Choroid plexus epithelial cell (primary cell): ENCODE measurements around the gene AKAP13.

ENCODE experiments used
- DNase-seq: peaks from one replicate; pipeline ENCODE4 v3.0.0-alpha.2; 2010; ENCODE audit warnings: low read depth
- H3K4me3 ChIP-seq: 2 replicates; pipeline ENCODE4 v1.5.1; 2011; ENCODE audit warnings: low read depth, mild to moderate bottlenecking, control low read depth, low read length, moderate library complexity
- TF ChIP-seq, protein P1 (sequence below): conservative IDR thresholded peaks from 2 replicates; pipeline ENCODE4 v1.5.1; 2011; ENCODE audit warnings: low read depth, mild to moderate bottlenecking, control low read depth, inconsistent platforms, low read length, moderate library complexity

AKAP13 gene

DNA sequence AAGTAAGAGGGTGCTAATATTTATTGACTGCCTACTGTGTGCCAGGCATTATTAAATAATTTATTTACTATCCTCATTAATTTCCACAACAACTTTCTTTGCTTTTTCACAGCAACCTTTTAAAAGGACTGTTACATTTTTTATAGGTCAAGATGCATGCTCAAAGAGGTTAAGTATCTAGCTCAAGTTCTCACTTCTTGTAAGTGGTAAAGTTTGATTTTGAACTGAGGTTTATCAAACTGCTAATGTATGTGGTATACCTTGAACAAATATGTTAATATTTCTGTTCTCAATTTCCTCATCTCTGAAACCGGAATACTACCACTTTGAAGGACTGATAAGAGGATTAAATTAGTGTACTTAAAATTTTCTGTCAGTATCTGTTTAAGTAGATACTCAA, 183.3 kb downstream of the AKAP13 start:
- no peak for DNase-seq
- TF ChIP-seq, protein P1, sequence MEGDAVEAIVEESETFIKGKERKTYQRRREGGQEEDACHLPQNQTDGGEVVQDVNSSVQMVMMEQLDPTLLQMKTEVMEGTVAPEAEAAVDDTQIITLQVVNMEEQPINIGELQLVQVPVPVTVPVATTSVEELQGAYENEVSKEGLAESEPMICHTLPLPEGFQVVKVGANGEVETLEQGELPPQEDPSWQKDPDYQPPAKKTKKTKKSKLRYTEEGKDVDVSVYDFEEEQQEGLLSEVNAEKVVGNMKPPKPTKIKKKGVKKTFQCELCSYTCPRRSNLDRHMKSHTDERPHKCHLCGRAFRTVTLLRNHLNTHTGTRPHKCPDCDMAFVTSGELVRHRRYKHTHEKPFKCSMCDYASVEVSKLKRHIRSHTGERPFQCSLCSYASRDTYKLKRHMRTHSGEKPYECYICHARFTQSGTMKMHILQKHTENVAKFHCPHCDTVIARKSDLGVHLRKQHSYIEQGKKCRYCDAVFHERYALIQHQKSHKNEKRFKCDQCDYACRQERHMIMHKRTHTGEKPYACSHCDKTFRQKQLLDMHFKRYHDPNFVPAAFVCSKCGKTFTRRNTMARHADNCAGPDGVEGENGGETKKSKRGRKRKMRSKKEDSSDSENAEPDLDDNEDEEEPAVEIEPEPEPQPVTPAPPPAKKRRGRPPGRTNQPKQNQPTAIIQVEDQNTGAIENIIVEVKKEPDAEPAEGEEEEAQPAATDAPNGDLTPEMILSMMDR = no peak
- no peak overlapping the region for H3K4me3 ChIP-seq

GRCh38 chr15:85564686-85565085, 184.3 kb downstream of the AKAP13 start:
- TF ChIP-seq, protein P1 = no peak
- peak; percentile 91 for DNase-seq
- H3K4me3 ChIP-seq = no peak overlapping the region

- no peak for DNase-seq
- TF ChIP-seq, protein P1 = no peak
- H3K4me3 ChIP-seq = no peak overlapping the region
Measured at GRCh38 chr15:85568261-85568808, 187.9 kb downstream of the AKAP13 start.

DNA sequence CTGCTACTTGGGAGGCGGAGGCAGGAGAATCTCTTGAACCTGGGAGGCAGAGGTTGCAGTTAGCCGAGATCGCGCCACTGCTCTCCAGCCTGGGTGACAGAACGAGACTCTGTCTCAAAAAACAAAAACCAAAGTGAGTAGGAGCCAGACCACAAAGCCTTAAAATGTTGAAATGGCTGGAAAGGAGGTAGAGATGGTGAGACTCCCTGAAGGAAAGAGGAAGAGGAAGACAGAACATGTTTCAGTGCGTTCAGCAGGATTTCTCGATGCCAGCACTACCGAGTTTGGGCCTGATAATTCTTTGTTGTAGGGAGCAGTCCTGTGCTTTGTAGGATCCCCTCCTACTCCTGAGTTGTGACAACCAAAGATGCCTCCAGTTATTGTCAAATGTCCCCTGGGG, 189.9 kb downstream of the AKAP13 start:
- TF ChIP-seq, protein P1 = no peak
- DNase-seq = no peak
- H3K4me3 ChIP-seq = no peak overlapping the region

DNA sequence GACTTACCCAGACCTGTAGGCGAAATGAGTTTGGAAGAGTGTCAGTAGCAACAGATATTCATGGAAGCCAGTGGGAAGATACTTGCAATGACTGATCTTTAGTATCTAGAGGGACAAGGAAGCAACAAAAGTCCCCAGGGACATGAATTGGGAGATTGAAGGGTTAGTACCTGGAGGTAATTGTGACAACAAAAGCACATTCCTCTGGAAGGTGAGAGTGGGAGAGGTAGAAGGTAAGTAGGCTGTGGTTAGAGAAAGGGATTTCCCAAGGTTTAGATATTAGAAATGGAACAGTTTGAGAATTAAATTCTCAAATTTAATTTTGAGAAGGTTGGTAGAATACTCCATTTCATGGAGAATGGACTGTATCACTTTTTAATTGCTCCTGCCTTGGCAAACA, 191.4 kb downstream of the AKAP13 start:
- TF ChIP-seq, protein P1 = no peak
- DNase-seq = no peak
- H3K4me3 ChIP-seq = no peak overlapping the region

GRCh38 chr15:85576392-85576791, 196.0 kb downstream of the AKAP13 start:
- H3K4me3 ChIP-seq = no peak overlapping the region
- TF ChIP-seq, protein P1 = no peak
- no peak for DNase-seq

DNA sequence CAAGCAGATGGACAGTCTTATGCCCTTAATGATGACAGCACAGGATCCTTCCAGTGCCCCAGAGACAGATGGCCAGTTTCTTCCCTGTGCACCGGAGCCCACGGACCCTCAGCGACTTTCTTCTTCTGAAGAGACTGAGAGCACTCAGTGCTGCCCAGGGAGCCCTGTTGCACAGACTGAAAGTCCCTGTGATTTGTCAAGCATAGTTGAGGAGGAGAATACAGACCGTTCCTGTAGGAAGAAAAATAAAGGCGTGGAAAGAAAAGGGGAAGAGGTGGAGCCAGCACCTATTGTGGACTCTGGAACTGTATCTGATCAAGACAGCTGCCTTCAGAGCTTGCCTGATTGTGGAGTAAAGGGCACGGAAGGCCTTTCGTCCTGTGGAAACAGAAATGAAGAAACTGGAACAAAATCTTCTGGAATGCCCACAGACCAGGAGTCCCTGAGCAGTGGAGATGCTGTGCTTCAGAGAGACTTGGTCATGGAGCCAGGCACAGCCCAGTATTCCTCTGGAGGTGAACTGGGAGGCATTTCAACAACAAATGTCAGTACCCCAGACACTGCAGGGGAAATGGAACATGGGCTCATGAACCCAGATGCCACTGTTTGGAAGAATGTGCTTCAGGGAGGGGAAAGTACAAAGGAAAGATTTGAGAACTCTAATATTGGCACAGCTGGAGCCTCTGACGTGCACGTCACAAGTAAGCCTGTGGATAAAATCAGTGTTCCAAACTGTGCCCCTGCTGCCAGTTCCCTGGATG, 198.7 kb downstream of the AKAP13 start:
- no peak overlapping the region for H3K4me3 ChIP-seq
- TF ChIP-seq, protein P1 = no peak
- no peak for DNase-seq
